HCT116 (cell line): ENCODE data around the gene NNT. TPM values are rescaled to one million over a fixed set of nuclear protein-coding genes. Genes with fewer than 3 reads are reported as not detected.

ENCODE experiments used
- ATAC-seq: fragments of 200-7000 bp; cut with Tn5 transposase; 2 replicates; pipeline ENCODE4 v1.9.1; 2020; ENCODE audit warnings: mild to moderate bottlenecking, moderate library complexity
- BruUV-seq: library from RNA; stranded (reverse); fragments of 400-500 nt; replicated peaks from 2 replicates; lab custom pipeline; 2021; lab: Mats Ljungman, UMichigan
- CTCF ChIA-PET: fragments of 300-600 bp; sonication (Branson Sonifier 250); formaldehyde crosslinking; loops from one replicate; lab custom pipeline; 2021; ENCODE audit warnings: antibody characterized with exemption; lab: Charles Lee
- POLR2A ChIA-PET: fragments of 300-600, 350-600 bp; sonication (Branson Sonifier 250); formaldehyde crosslinking; loops from one replicate; lab custom pipeline; 2021; ENCODE audit warnings: antibody characterized with exemption; lab: Charles Lee
- RAD21 ChIA-PET, 2 experiments: fragments of 300-600 bp; sonication (Branson Sonifier 250); formaldehyde crosslinking; loops; one replicate each; lab custom pipeline; 2023; ENCODE audit warnings: low total read pairs in 2 of 2; ENCODE audit not compliant: uncharacterized antibody in 2 of 2, unreplicated experiment in 2 of 2, low non-redundant PET in 1 of 2; lab: Charles Lee
- DNase-seq: peaks from one replicate; pipeline ENCODE4 v3.0.0-alpha.2; 2010; ENCODE audit warnings: low read depth, low spot score
- H2AFZ ChIP-seq: fragments of 200-600 bp; shearing (Covaris generic), sonication (generic); 2 replicates; pipeline ENCODE4 v1.6.1; 2017; ENCODE audit warnings: low read depth, mixed run types, mixed read lengths, antibody characterized with exemption, low read length; ENCODE audit not compliant: poor library complexity, severe bottlenecking
- H3K27ac ChIP-seq: 2 replicates; pipeline ENCODE4 v1.5.1; 2012; ENCODE audit warnings: low read depth, low read length
- H3K27me3 ChIP-seq: fragments of 200-600 bp; sonication (generic); 2 replicates; pipeline ENCODE4 v1.6.1; 2016; ENCODE audit warnings: mixed run types, low read length, mixed read lengths; ENCODE audit not compliant: insufficient read depth
- H3K36me3 ChIP-seq, 2 experiments: fragments of 200-500 bp in 1 of 2; fragments of 200-600 bp in 1 of 2; sonication (Bioruptor generic) in 1 of 2; sonication (generic) in 1 of 2; 2 replicates each; pipeline versions ENCODE4 v1.5.1 to v1.6.1; 2014 to 2016; ENCODE audit warnings: low read length in 2 of 2, inconsistent platforms in 1 of 2, mixed read lengths in 1 of 2, mixed run types in 1 of 2; ENCODE audit not compliant: insufficient read depth in 2 of 2, control insufficient read depth in 1 of 2
- H3K4me1 ChIP-seq, 2 experiments: fragments of 200-600 bp in 1 of 2; sonication (generic) in 1 of 2; 2 replicates each; pipeline versions ENCODE4 v1.5.1 to v1.6.1; 2012 to 2017; ENCODE audit warnings: low read length in 2 of 2, inconsistent platforms in 1 of 2, mild to moderate bottlenecking in 1 of 2, mixed read lengths in 1 of 2, mixed run types in 1 of 2, moderate library complexity in 1 of 2; ENCODE audit not compliant: insufficient read depth in 2 of 2, control insufficient read depth in 1 of 2
- H3K4me2 ChIP-seq: fragments of 200-600 bp; sonication (generic); 2 replicates; pipeline ENCODE4 v1.6.1; 2017; ENCODE audit warnings: mixed run types, low read length, mixed read lengths
- H3K4me3 ChIP-seq, 2 experiments: fragments of 200-600 bp in 1 of 2; sonication (generic) in 1 of 2; replicated peaks in 1 of 2; 2 replicates each; pipeline ENCODE4 v1.5.1; 2011 to 2016; ENCODE audit warnings: low read length in 2 of 2, control low read depth in 1 of 2, low read depth in 1 of 2, mild to moderate bottlenecking in 1 of 2, mixed read lengths in 1 of 2, mixed run types in 1 of 2
- H3K79me2 ChIP-seq: fragments of 200-600 bp; sonication (generic); 2 replicates; pipeline ENCODE4 v1.6.1; 2017; ENCODE audit warnings: mild to moderate bottlenecking, mixed run types, low read length, moderate library complexity, mixed read lengths; ENCODE audit not compliant: insufficient read depth
- H3K9ac ChIP-seq: fragments of 200-600 bp; sonication (generic); 2 replicates; pipeline ENCODE4 v1.6.1; 2016; ENCODE audit warnings: low read length, mixed read lengths
- H3K9me2 ChIP-seq: fragments of 200-600 bp; sonication (generic), shearing (Covaris generic); 2 replicates; pipeline ENCODE4 v1.6.1; 2017; ENCODE audit warnings: mixed run types, mild to moderate bottlenecking, moderate library complexity; ENCODE audit not compliant: insufficient read depth
- H3K9me3 ChIP-seq, 2 experiments: fragments of 200-500 bp in 1 of 2; fragments of 200-600 bp in 1 of 2; sonication (Bioruptor generic) in 1 of 2; sonication (generic) in 1 of 2; 2 replicates each; pipeline ENCODE4 v1.6.1; 2014 to 2017; ENCODE audit warnings: low read length in 2 of 2, mixed read lengths in 2 of 2, inconsistent platforms in 1 of 2, low read depth in 1 of 2, mild to moderate bottlenecking in 1 of 2, mixed run types in 1 of 2, moderate library complexity in 1 of 2; ENCODE audit not compliant: control insufficient read depth in 1 of 2, insufficient read depth in 1 of 2
- H4K20me1 ChIP-seq: fragments of 200-600 bp; sonication (generic), shearing (Covaris generic); 2 replicates; pipeline ENCODE4 v1.6.1; 2017; ENCODE audit warnings: mixed run types, mild to moderate bottlenecking, moderate library complexity; ENCODE audit not compliant: insufficient read depth
- ATF3 ChIP-seq: IDR thresholded peaks from 2 replicates; pipeline ENCODE4 v1.6.1; 2012
- CBX3 ChIP-seq: IDR thresholded peaks from 2 replicates; pipeline ENCODE4 v1.6.1; 2012; ENCODE audit warnings: low read depth
- CEBPB ChIP-seq: IDR thresholded peaks from 2 replicates; pipeline ENCODE4 v1.6.1; 2012; ENCODE audit warnings: low read depth
- CTCF ChIP-seq, 3 experiments: fragments of 200-600 bp in 1 of 3; sonication (generic) in 1 of 3; IDR thresholded peaks in 2 of 3; conservative IDR thresholded peaks in 1 of 3; 2 replicates each; pipeline ENCODE4 v1.5.1; 2012 to 2017; ENCODE audit warnings: low read depth in 2 of 3, low read length in 2 of 3, antibody characterized with exemption in 1 of 3, borderline replicate concordance in 1 of 3, control low read depth in 1 of 3, mild to moderate bottlenecking in 1 of 3, mixed read lengths in 1 of 3, mixed run types in 1 of 3, moderate library complexity in 1 of 3; ENCODE audit not compliant: insufficient read depth in 1 of 3
- ELF1 ChIP-seq: IDR thresholded peaks from 2 replicates; pipeline ENCODE4 v1.6.1; 2012; ENCODE audit warnings: low read depth, borderline replicate concordance
- FOSL1 ChIP-seq: IDR thresholded peaks from 2 replicates; pipeline ENCODE4 v1.6.1; 2012; ENCODE audit warnings: low read depth
- MAX ChIP-seq: IDR thresholded peaks from 2 replicates; pipeline ENCODE4 v1.6.1; 2012
- POLR2A ChIP-seq: IDR thresholded peaks from 2 replicates; pipeline ENCODE4 v1.7.0; 2011; ENCODE audit warnings: borderline replicate concordance; ENCODE audit not compliant: insufficient read depth, insufficient read length; ENCODE audit errors: extremely low read depth
- RAD21 ChIP-seq: IDR thresholded peaks from 2 replicates; pipeline ENCODE4 v1.6.1; 2012; ENCODE audit warnings: low read depth, mild to moderate bottlenecking
- REST ChIP-seq: IDR thresholded peaks from 2 replicates; pipeline ENCODE4 v1.6.1; 2012; ENCODE audit warnings: low read depth
- SIN3A ChIP-seq: IDR thresholded peaks from 2 replicates; pipeline ENCODE4 v1.6.1; 2012; ENCODE audit warnings: low read depth
- SRF ChIP-seq: IDR thresholded peaks from 2 replicates; pipeline ENCODE4 v1.6.1; 2012; ENCODE audit warnings: low read depth
- YY1 ChIP-seq: IDR thresholded peaks from 2 replicates; pipeline ENCODE4 v1.6.1; 2011; ENCODE audit warnings: low read length, low read depth, moderate library complexity, mild to moderate bottlenecking; ENCODE audit not compliant: insufficient replicate concordance; ENCODE audit errors: extremely low read depth
- intact Hi-C: fragments of 100-400 bp; cut with micrococcal nuclease; formaldehyde crosslinking; loops from 2 replicates; pipeline ENCODE4 v1.10.0; 2022
- total RNA-seq: library from RNA; stranded (reverse); gene quantifications from one replicate; pipeline ENCODE4 v1.2.1, GENCODE V29; 2021; ENCODE audit not compliant: unreplicated experiment

Gene NNT
- total RNA-seq, 1 experiment from 2014 or later = 0.32 TPM

- intact Hi-C loops = no loop called here
- CTCF ChIA-PET = interaction anchor here (0.9 to 1.8 kb wide), 2 partner anchors 30 to 671 kb away, joined by 3 to 7 read pairs; no protein-coding TSS in a partner anchor
- Histone ChIP-seq H4K20me1 (no peaks in the 10 kb centered on the region), H3K36me3 (no peaks in the 10 kb centered on the region), H2AFZ (no peak overlapping the region), H3K4me2 (no peak overlapping the region), H3K27ac (no peak overlapping the region), H3K4me1 (no peaks in the 10 kb centered on the region), H3K27me3 (no peaks in the 10 kb centered on the region), H3K9me3 (no peaks in the 10 kb centered on the region), H3K4me3 (no peak overlapping the region), H3K9ac (no peak overlapping the region), H3K9me2 (no peaks in the 10 kb centered on the region), H3K79me2 (no peaks in the 10 kb centered on the region)
- ATAC-seq (no peak), DNase-seq (peak; percentile 35)
- RAD21 ChIA-PET = no interaction called here
- TF ChIP-seq CTCF (IDR thresholded peaks at IDR 0.05 in 2 of 3, conservative IDR thresholded peaks at IDR 0.05 in 1 of 3; ENCODE audit: borderline replicate concordance in 1 of 3, insufficient read depth in 1 of 3, low read depth in 2 of 3, low read length in 2 of 3) = peak; percentile 21 to 48 (median 30); a peak in 3 of 6 replicates
- TF ChIP-seq CBX3 = no peak
- TF ChIP-seq SRF = no peak
- TF ChIP-seq SIN3A = no peak
- no peak for TF ChIP-seq ATF3
- no peak for TF ChIP-seq FOSL1
- peak; percentile 48 for TF ChIP-seq RAD21
- no peak for TF ChIP-seq ELF1
- no peak for TF ChIP-seq MAX
- TF ChIP-seq YY1 = no peak
- TF ChIP-seq REST = no peak
- TF ChIP-seq POLR2A = no peak
- TF ChIP-seq CEBPB = no peak
- BruUV-seq = no TSS peak
- POLR2A ChIA-PET = no interaction called here
These were observed 58.1 kb downstream of the NNT start for GRCh38 chr5:43661102-43661501.
